Tibial nerve (tissue), 3 donors: ENCODE measurements around the gene DNAJC25.

Source experiments
- POLR2A ChIP-seq, 2 donors: fragments of 450-650 bp; IDR thresholded peaks; one replicate each; pipeline ENCODE4 v1.6.1; 2017; ENCODE audit warnings: antibody characterized with exemption in 2 of 2, mild to moderate bottlenecking in 2 of 2, moderate library complexity in 2 of 2
- TF ChIP-seq, protein P1 (sequence below), 5 experiments: fragments of 200-600 bp in 3 of 5; fragments of 450-650 bp in 2 of 5; sonication (generic) in 3 of 5; IDR thresholded peaks; one replicate each; pipeline ENCODE4 v1.5.1; 2016 to 2019; ENCODE audit warnings: antibody characterized with exemption in 5 of 5, mild to moderate bottlenecking in 3 of 5, moderate library complexity in 2 of 5

DNA sequence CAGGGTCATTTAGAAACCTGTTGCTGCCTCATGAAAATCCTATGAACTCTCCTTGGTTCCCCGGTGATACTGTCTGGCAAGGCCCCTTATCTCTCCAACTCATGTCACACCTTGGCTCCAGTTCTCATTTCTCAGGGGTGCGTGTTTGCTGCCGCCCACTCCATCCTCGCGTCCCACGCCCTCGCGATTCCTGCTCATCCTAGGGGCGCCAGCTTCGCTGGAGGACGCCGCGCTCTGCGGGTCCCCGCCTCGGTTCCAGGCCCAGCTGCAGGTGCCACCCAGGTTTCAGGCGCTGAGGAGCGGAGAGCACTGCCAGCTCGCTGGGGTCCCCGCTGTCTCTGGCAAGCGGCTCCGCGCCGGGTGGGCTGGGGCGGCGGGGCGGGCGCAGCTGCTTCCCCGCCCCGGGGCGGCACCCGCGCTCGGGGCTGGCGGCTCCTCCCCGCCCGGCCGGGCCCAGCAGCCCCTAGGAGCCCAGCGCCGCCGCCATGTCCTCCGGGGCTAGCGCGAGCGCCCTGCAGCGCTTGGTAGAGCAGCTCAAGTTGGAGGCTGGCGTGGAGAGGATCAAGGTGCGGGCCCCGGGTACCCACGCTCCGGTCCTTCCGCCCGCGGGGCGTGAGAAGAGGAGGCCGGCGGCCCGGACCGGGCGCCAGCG is 30.1 kb downstream of the DNAJC25 start, which contains the start of gene GNG10:
- TF ChIP-seq POLR2A (IDR thresholded peaks at IDR 0.05), result peak; percentile 30 to 37
- TF ChIP-seq, protein P1, sequence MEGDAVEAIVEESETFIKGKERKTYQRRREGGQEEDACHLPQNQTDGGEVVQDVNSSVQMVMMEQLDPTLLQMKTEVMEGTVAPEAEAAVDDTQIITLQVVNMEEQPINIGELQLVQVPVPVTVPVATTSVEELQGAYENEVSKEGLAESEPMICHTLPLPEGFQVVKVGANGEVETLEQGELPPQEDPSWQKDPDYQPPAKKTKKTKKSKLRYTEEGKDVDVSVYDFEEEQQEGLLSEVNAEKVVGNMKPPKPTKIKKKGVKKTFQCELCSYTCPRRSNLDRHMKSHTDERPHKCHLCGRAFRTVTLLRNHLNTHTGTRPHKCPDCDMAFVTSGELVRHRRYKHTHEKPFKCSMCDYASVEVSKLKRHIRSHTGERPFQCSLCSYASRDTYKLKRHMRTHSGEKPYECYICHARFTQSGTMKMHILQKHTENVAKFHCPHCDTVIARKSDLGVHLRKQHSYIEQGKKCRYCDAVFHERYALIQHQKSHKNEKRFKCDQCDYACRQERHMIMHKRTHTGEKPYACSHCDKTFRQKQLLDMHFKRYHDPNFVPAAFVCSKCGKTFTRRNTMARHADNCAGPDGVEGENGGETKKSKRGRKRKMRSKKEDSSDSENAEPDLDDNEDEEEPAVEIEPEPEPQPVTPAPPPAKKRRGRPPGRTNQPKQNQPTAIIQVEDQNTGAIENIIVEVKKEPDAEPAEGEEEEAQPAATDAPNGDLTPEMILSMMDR (IDR thresholded peaks at IDR 0.05), result no peak
